Measurements from ENCODE around the gene MISP. TPM values are rescaled to one million over a fixed set of nuclear protein-coding genes. Genes with fewer than 3 reads are reported as not detected.

The MISP gene
- total and polyA plus RNA-seq, 2 of the 13 experiments (the other 11 are each of a cell fraction or from before 2014, with no cell fraction given) = 0.67 to 1.3 TPM

- TF ChIP-seq ZNF687 (CRISPR knock-in tag; IDR thresholded peaks at IDR 0.05) (peak; percentile 91), HDAC1 (CRISPR knock-in tag; IDR thresholded peaks at IDR 0.05) (peak; percentile 45; the same call in 1 of the 2 replicates), AKAP8 (CRISPR knock-in tag; IDR thresholded peaks at IDR 0.05) (peak; percentile 64)
Measured at GRCh38 chr19:788983-789700, 38.2 kb downstream of the MISP start (continued).

GRCh38 chr19:789701-790060 is 38.8 kb downstream of the MISP start:
- in situ Hi-C loops (cut with HindIII; ENCODE audit: extremely low pct_ligation_motif_present, low pct_unique_long_range_greater_than_20kb) = no loop called here
- Histone ChIP-seq H2AFZ (ENCODE audit: low read length) (no peak overlapping the region), H4K20me1 (ENCODE audit: insufficient read depth, low read length) (no peaks in the 10 kb centered on the region), H3K79me2 (ENCODE audit: insufficient read depth, low read length) (no peaks in the 10 kb centered on the region), H3K36me3 (replicated peaks in 1 of 2; ENCODE audit: control insufficient read depth in 1 of 2, insufficient read depth in 2 of 2, low read length in 2 of 2) (no peaks in the 10 kb centered on the region), H3K9me3 (ENCODE audit: low read length) (no peaks in the 10 kb centered on the region), H3K4me1 (ENCODE audit: insufficient read depth, low read length) (peaks cover 61% of the 10 kb centered on the region), H3K4me2 (ENCODE audit: low read depth, low read length) (peak overlapping the region; percentile 83), H3K4me3 (replicated peaks in 1 of 3; ENCODE audit: insufficient read depth in 1 of 3, low read depth in 2 of 3, low read length in 3 of 3) (peak overlapping the region; percentile 51 to 68 (median 61)), H3K9ac (ENCODE audit: insufficient read depth, low read depth, low read length) (peak overlapping the region; percentile 68), H3K27me3 (ENCODE audit: control insufficient read depth in 1 of 2, insufficient read depth in 2 of 2, low read length in 2 of 2) (no peaks in the 10 kb centered on the region), H3K27ac (ENCODE audit: extremely low read length, insufficient read depth, low read length) (peak overlapping the region; percentile 89)
- DNase-seq (ENCODE audit: low spot score) = no peak
- POLR2A ChIA-PET = interaction anchor here (0.8 to 2.5 kb wide), 7 partner anchors 9 to 266 kb away, joined by 3 to 16 read pairs (median 3); no protein-coding TSS in a partner anchor
- CTCF ChIA-PET (ENCODE audit: low intra/inter-chr PET ratio, low total read pairs) = interaction anchor here (2.1 kb wide), 1 partner anchor 19 kb away, joined by 9 read pairs; no protein-coding TSS in a partner anchor
- ATAC-seq = peak; percentile 64
- intact Hi-C loops (cut with micrococcal nuclease; ENCODE audit: unreplicated experiment) = loop anchor here (10.0 kb wide), 1 partner anchor 205 kb away; no protein-coding TSS in a partner anchor
- no TSS peak for BruUV-seq (replicated peaks)
- FAIRE-seq = peak; percentile 81
- WGBS (ENCODE audit: low lambda C conversion rate) = 1% methylated on average over 9 of the region's 9 CpGs
- TF ChIP-seq ZNF296 (CRISPR knock-in tag; conservative IDR thresholded peaks at IDR 0.05) (no peak), HNF4A (CRISPR knock-in tag; IDR thresholded peaks at IDR 0.05) (peak; percentile 36; the same call in 1 of the 2 replicates), E2F5 (CRISPR knock-in tag; conservative IDR thresholded peaks at IDR 0.05) (no peak), HMGA1 (CRISPR knock-in tag; conservative IDR thresholded peaks at IDR 0.05) (no peak), ZNF251 (CRISPR knock-in tag; IDR thresholded peaks at IDR 0.05) (no peak), ZMYM3 (CRISPR knock-in tag; IDR thresholded peaks at IDR 0.05) (peak; percentile 89), ZNF556 (CRISPR knock-in tag; IDR thresholded peaks at IDR 0.05; ENCODE audit: borderline replicate concordance) (peak; percentile 45; the same call in 1 of the 2 replicates), ZSCAN21 (CRISPR knock-in tag; IDR thresholded peaks at IDR 0.05; ENCODE audit: borderline replicate concordance) (no peak), HDAC2 (CRISPR knock-in tag; IDR thresholded peaks at IDR 0.05) (0 out of 2 replicates have a peak, but pooled peaks have one; percentile 21), ZSCAN29 (CRISPR knock-in tag; conservative IDR thresholded peaks at IDR 0.05) (0 out of 2 replicates have a peak, but pooled peaks have one; percentile 6), FOXJ3 (CRISPR knock-in tag; IDR thresholded peaks at IDR 0.05; ENCODE audit: borderline replicate concordance) (peak; percentile 37; the same call in 1 of the 2 replicates), SOX6 (IDR thresholded peaks at IDR 0.05) (no peak), SOX6 (CRISPR knock-in tag; IDR thresholded peaks at IDR 0.05) (peak; percentile 35; the same call in 1 of the 2 replicates), RARA (CRISPR knock-in tag; IDR thresholded peaks at IDR 0.05) (0 out of 2 replicates have a peak, but pooled peaks have one; percentile 27)

Measured in HepG2 (cell line).